HG02798 (cell line): ENCODE results near the gene TTC7B.

ENCODE experiments used
- ATAC-seq: cut with Tn5 transposase; IDR thresholded peaks from one replicate; pipeline ENCODE4 v1.9.1; 2021; ENCODE audit warnings: mild to moderate bottlenecking; ENCODE audit not compliant: unreplicated experiment, poor library complexity

Gene TTC7B

GRCh38 chr14:90681929-90682328 is 134.3 kb downstream of the TTC7B start:
- no peak for ATAC-seq

GRCh38 chr14:90678846-90679362 is 137.3 kb downstream of the TTC7B start:
- no peak for ATAC-seq

- no peak for ATAC-seq
Observed at GRCh38 chr14:90678420-90678819, 137.8 kb downstream of the TTC7B start.

DNA sequence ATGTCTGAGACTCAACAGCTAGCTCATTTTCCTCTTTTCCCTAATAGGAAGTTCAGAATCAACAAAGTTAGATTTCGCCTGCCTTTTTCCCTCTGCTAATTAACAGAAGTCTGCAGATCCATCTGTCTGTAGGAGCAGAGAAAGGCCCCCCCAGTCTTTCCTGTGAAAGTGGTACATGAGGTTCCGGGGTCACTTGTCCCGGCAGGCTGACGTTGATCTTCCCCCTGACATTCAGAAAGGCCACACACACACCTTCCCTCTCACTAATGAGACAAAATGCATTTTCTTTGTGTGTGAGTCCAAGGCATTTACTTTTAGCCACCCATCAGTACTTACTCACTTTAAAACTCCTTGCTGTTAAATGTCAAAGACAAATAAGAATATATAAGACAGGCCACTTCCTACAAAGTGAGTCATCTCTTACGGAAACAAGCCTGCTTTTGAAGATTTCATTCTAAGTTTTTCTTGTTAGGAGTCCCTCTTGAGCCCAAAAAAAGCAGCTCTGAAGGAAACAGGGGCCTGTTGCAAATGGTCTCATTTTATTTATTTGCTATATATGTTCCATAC is 138.7 kb downstream of the TTC7B start:
- no peak for ATAC-seq

- no peak for ATAC-seq
Observed at GRCh38 chr14:90676912-90677311, 139.3 kb downstream of the TTC7B start.

DNA sequence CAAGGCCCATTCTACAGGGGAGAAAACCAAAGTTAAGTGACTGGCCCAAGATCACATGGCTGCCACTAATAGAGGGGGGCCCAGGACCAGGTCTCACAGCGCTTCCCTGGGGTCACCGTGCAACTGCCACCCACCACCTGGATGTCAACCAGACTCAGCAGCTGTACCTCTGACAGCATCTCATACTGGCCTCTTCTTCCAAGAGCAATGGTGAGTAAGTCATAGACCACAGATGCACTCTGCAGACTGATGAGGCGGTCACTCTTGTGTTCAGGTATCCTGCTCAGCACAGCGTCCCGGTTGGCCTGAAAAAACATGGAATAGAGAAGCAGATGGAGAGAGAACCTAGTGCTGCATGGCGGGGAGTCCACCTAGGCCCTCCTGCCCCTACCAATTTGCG is 139.9 kb downstream of the TTC7B start:
- no peak for ATAC-seq

DNA sequence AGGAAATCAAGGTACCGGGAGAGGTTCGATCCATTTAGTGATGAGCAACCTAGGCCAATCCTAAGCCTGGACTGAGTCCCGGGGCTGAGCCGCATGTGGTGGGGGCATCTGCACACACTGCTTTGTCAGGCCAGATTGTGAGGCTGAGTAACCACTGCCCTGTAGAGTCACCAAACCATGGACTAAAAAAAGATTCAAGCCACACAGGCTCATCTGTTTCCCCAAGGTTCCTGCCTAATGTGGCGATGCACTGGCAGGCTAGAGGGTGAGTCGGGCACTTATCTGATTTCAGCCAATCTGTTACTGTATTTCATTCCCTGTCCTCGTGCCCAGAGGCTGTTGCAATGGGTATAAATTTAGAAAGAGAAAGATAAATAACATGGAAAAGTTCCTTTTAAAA is 140.8 kb downstream of the TTC7B start:
- ATAC-seq: no peak

GRCh38 chr14:90674716-90675115 is 141.5 kb downstream of the TTC7B start:
- no peak for ATAC-seq

GRCh38 chr14:90674043-90674670 is 142.1 kb downstream of the TTC7B start:
- no peak for ATAC-seq

DNA sequence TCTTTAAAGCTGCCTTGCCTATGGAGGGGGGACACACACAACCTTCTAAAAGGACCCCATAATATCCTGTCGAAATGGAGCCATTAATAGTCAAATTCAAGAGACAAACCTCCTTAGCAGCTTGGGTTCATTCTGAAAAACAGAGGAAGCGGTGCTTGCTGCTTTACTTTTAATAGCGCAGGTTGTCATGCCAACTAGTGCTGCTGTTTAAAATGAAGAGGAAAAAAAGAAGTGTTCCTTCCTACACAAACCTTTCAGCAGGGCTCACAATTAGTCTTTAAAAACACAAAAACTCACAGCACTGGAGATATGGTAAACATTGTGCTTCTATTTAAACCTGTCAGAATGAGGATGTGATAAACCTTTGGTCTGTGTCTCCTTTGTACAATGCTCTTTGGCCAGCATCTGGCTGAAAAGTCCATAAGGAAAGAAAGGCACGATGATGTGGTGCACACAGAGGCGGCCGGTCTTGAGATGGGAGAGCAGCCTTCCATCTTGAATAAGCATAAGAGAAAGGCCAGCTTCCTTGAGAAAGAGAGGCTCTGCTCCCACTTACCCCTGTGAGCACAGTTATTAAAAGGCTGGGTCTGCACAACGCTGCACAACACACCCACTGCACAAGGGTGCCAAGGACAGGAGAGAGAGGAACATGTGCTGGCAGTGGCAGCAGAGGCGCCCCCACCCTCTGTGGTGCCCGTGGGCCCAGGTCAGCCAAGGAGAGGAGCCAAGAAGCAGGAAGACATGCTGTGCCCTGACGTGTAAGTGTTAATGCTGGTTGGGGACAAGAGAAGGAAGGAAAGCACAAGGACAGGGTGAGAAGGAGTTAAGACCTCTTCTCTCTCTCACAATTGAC is 144.6 kb downstream of the TTC7B start:
- no peak for ATAC-seq

- ATAC-seq: no peak
Observed at GRCh38 chr14:90669731-90670130, 146.5 kb downstream of the TTC7B start.

- no peak for ATAC-seq
Observed at GRCh38 chr14:90666571-90666970, 149.7 kb downstream of the TTC7B start.

GRCh38 chr14:90665321-90666000 is 150.8 kb downstream of the TTC7B start:
- no peak for ATAC-seq

- no peak for ATAC-seq
Observed at GRCh38 chr14:90664911-90665310, 151.3 kb downstream of the TTC7B start.

DNA sequence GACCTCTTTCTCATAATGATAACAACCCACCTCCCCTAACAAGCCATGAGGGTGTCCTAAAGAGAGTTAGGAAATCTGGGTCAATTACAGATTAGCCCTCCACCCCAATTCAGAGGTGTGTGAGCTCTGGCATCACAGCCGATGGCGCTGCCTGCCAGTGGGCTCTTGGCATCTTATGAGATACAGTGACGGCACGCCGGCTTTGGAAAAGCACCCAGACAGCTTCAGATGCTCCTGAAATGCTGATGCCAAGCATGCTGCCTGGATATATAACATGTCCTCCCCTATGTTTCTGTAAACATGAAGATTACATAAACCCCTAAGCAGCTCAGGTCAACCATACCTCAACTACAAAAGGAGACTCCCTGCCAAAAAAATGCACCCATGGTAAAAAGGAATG is 152.6 kb downstream of the TTC7B start:
- ATAC-seq: no peak

DNA sequence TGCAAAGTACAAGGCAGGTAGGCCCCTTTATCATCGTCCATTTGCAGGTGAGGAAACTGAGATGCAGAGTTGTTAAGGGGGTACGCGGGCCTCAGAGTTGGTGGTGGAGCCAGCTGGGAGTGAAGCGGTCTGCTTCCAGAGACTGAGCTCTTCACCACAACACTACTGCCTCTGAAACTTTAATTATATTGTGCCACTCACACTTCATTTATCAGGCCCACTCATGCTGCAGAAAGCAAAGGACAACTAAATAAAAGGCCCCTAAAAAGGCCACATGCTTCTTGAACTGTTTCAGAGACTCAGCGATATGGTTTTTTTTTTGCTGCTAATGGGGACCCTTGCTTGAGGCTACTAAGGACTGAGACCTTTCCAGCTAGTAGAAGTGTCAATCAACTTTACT is 153.1 kb downstream of the TTC7B start:
- no peak for ATAC-seq

DNA sequence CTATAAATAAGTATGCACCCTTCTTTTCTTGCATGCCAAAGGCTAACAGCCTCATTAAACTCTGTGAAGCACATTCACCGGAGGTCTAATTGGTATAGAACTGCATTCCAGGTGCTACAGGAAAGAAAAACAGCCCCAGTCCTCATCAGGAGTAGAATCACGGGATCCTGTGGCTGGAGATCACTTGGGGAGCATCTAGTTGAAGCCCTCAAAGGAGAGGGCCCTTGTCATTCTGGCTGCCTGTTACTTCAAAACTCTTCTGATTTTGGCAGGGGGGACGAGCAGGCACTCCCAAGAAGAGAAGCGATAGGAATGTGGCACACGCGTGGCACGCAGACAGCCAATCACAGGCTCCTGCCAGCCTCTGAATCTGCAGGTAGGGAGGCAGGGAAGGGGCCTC is 154.4 kb downstream of the TTC7B start:
- ATAC-seq: no peak

- no peak for ATAC-seq
Observed at GRCh38 chr14:90660865-90661570, 155.2 kb downstream of the TTC7B start.

DNA sequence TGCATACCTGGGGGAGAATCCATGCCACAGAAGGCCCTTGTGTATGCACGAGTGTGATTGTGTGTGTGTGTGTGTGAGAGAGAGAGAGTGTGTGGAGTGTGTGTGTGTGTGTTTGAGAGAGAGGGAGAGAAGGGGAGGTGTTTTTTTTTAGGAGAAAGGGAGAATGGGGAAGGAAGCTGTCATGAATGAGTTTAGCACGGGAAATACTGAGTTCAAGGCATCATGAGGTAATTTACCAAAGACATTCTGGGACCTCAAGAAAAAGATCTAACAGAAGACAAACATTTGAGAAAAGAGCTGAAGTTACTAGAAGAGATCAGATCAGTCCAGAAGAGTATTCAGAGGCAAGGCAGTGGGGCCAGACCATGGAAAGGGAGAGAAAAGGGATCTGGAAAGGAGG is 157.1 kb downstream of the TTC7B start:
- ATAC-seq: no peak

GRCh38 chr14:90658541-90658967 is 157.7 kb downstream of the TTC7B start:
- no peak for ATAC-seq
